Measurements from ENCODE around the gene PLIN1.

DNA sequence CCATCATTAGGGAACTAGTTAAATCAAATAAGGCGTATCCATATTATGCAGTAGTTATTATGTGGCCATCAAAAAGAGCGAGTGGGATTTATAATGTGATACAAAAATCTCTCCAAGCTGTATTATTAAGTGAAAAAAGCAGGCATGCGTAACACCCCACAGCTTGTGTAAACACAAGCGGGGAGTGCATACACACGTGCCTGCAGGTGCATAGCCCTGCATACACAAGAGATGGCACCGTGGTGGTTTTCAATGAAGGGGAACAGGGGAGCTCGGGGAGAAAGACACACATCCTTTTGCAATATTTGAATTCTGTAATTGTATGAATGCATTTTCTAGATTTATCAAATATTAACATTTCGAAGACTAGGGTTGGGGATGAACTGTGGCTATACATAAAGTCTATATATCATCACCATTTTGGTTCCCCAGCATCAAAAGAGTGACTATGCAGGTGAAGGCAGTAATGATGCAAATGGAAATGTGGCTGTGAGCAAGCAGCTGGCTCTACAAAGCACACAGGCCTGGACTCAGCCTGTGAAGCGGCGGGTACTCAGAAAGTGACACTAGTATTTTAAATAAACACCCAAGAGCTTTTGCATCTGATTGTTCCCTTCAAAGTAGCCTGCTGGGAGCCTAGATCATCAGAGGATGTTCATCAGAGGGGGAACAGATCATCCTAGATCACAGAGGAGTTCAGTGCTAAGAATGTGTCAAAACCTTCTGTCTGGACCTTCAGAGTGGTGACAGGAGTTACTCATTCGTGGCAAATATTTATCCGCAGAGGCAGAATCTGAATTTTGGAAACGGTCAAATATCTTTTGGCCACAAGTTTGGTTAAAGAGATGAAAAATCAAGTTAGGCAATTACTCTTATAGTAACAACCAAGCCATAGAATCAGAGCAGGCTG lies 14.5 kb downstream of the PLIN1 start:
- TF ChIP-seq CTCF (IDR thresholded peaks at IDR 0.05 in 2 of 3, conservative IDR thresholded peaks at IDR 0.05 in 1 of 3; ENCODE audit: insufficient read depth in 2 of 3, low read depth in 1 of 3, low read length in 3 of 3) (no peak), SMC3 (conservative IDR thresholded peaks at IDR 0.05; ENCODE audit: insufficient read depth, low read depth, low read length) (no peak), THRA (IDR thresholded peaks at IDR 0.05) (no peak), NFE2L1 (tag; IDR thresholded peaks at IDR 0.05; ENCODE audit: borderline replicate concordance, low read depth) (no peak), KDM4B (IDR thresholded peaks at IDR 0.05; ENCODE audit: borderline replicate concordance in 2 of 2, low read depth in 1 of 2) (no peak), PML (IDR thresholded peaks at IDR 0.05; ENCODE audit: low read length) (no peak)
